Ishikawa (cell line): ENCODE measurements around the gene ACTL7A.

Experiments used
- EP300 ChIP-seq: IDR thresholded peaks from 2 replicates; pipeline ENCODE4 v1.6.1; 2012; ENCODE audit warnings: borderline replicate concordance
- FOXM1 ChIP-seq: IDR thresholded peaks from 2 replicates; pipeline ENCODE4 v1.6.1; 2012; ENCODE audit warnings: low read depth, borderline replicate concordance

- TF ChIP-seq FOXM1 = no peak
- no peak for TF ChIP-seq EP300
Observed at GRCh38 chr9:108832179-108832500, 29.9 kb upstream of the ACTL7A start.
